Stimulated activated CD8-positive, alpha-beta memory T cell treated with anti-CD3 and anti-CD28 coated beads, Interleukin-4, amount 100 ng/mL, for 24 hours (primary cell): ENCODE results near the gene ELOA.
"Not testable (repeated sequence)": the region's sequence is repeated elsewhere in the genome, so short reads cannot be mapped to it uniquely, and the experiment has no call there.

Source experiments
- DNase-seq: peaks from one replicate; pipeline ENCODE4 v3.0.0-alpha.2; 2020; ENCODE audit warnings: low read depth

The ELOA gene

GRCh38 chr1:23801338-23801748, 58.1 kb downstream of the ELOA start:
- DNase-seq: no peak

- no peak for DNase-seq
These were observed 58.6 kb downstream of the ELOA start for GRCh38 chr1:23801876-23802275.

GRCh38 chr1:23802809-23803342, 59.6 kb downstream of the ELOA start:
- not testable (repeated sequence) for DNase-seq

GRCh38 chr1:23803674-23804073, 60.4 kb downstream of the ELOA start:
- DNase-seq: no peak

- DNase-seq: no peak
These were observed 61.0 kb downstream of the ELOA start for GRCh38 chr1:23804183-23804835.

- no peak for DNase-seq
These were observed 61.8 kb downstream of the ELOA start for GRCh38 chr1:23805025-23805424.

GRCh38 chr1:23806280-23806679, 63.0 kb downstream of the ELOA start:
- no peak for DNase-seq

- no peak for DNase-seq
These were observed 64.2 kb downstream of the ELOA start for GRCh38 chr1:23807453-23807852.

GRCh38 chr1:23809751-23810171, 66.5 kb downstream of the ELOA start:
- peak; percentile 70 for DNase-seq

- no peak for DNase-seq
These were observed 67.7 kb downstream of the ELOA start for GRCh38 chr1:23810818-23811540.
